Measurements from ENCODE around the gene MCEE. TPM values are rescaled to one million over a fixed set of nuclear protein-coding genes. Genes with fewer than 3 reads are reported as not detected.

MCEE gene
- total RNA-seq, 6 experiments from 2014 or later: 10.3 to 15.5 (median 14.4) TPM

DNA sequence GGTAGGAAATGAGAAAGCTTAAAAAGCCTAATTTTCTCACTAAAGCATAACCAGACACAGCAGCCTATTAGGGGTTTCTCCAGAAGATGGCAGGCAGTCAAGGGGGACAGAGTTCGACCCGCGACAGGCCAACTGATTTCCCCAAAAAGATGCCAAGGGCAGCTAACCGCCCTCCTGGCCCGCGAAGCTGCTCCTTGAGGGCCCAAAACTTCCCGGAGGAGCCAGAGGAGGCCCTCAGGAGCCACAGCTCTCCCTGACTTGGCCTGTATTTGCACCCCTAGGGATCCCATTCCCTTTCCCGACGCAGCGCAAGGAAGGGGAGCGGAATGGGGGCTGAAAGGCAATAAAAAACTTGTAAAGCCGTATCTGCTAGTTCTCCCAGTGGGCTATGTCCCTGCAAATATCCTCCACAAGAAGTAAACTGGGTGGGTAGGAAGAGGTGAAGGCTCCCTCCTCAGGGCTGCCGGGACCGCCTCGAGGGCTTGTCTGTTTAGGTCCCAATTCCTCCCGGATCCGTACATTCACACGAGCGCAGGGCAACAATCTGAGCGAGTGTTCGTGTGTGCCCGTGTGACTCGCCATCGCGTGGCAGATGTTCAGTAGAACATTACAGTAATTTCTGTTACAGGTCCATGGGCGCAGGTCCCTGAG is 62.3 kb downstream of the MCEE start:
- no peak for DNase-seq
- peaks cover 10% of the 10 kb centered on the region for H3K27me3 Mint-ChIP-seq (ENCODE audit: insufficient read depth)
- H3K9me3 Mint-ChIP-seq: no peaks in the 10 kb centered on the region
- H3K4me1 Mint-ChIP-seq (ENCODE audit: low read depth): peaks cover 45% of the 10 kb centered on the region
- TF ChIP-seq, protein P1, sequence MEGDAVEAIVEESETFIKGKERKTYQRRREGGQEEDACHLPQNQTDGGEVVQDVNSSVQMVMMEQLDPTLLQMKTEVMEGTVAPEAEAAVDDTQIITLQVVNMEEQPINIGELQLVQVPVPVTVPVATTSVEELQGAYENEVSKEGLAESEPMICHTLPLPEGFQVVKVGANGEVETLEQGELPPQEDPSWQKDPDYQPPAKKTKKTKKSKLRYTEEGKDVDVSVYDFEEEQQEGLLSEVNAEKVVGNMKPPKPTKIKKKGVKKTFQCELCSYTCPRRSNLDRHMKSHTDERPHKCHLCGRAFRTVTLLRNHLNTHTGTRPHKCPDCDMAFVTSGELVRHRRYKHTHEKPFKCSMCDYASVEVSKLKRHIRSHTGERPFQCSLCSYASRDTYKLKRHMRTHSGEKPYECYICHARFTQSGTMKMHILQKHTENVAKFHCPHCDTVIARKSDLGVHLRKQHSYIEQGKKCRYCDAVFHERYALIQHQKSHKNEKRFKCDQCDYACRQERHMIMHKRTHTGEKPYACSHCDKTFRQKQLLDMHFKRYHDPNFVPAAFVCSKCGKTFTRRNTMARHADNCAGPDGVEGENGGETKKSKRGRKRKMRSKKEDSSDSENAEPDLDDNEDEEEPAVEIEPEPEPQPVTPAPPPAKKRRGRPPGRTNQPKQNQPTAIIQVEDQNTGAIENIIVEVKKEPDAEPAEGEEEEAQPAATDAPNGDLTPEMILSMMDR (IDR thresholded peaks at IDR 0.05): peak; percentile 18; the same call in 1 of the 2 replicates
- peak overlapping the region; percentile 99 for H3K27ac Mint-ChIP-seq
- peaks cover 9% of the 10 kb centered on the region for H3K36me3 Mint-ChIP-seq (ENCODE audit: low read depth)
- peak overlapping the region; percentile 95 for H3K4me3 Mint-ChIP-seq

DNA sequence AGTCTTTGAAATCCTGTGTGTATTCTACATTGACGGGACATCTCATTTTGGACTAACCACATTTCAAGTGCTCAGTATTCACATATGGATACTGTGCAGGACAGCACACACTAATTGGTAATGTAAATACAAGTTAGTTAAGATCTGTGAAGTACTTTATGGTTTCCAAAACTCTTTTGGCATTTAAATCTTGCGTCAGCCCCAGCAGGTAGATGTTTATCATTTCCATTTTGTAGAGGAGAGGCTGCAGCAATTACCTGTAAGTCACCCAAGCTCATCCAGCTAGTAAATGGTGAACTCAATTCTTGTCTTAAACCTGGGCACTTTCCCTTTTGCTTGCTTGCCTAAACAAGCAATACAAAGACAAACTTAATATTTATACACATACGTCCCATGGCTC is 63.2 kb downstream of the MCEE start:
- peaks cover 41% of the 10 kb centered on the region for H3K4me1 Mint-ChIP-seq (ENCODE audit: low read depth)
- peaks cover 9% of the 10 kb centered on the region for H3K36me3 Mint-ChIP-seq (ENCODE audit: low read depth)
- TF ChIP-seq, protein P1 (IDR thresholded peaks at IDR 0.05): no peak
- peak overlapping the region; percentile 30; the same call in 1 of the 2 replicates for H3K4me3 Mint-ChIP-seq
- peaks cover 12% of the 10 kb centered on the region for H3K27me3 Mint-ChIP-seq (ENCODE audit: insufficient read depth)
- DNase-seq: no peak
- H3K27ac Mint-ChIP-seq: no peak overlapping the region
- no peaks in the 10 kb centered on the region for H3K9me3 Mint-ChIP-seq

DNA sequence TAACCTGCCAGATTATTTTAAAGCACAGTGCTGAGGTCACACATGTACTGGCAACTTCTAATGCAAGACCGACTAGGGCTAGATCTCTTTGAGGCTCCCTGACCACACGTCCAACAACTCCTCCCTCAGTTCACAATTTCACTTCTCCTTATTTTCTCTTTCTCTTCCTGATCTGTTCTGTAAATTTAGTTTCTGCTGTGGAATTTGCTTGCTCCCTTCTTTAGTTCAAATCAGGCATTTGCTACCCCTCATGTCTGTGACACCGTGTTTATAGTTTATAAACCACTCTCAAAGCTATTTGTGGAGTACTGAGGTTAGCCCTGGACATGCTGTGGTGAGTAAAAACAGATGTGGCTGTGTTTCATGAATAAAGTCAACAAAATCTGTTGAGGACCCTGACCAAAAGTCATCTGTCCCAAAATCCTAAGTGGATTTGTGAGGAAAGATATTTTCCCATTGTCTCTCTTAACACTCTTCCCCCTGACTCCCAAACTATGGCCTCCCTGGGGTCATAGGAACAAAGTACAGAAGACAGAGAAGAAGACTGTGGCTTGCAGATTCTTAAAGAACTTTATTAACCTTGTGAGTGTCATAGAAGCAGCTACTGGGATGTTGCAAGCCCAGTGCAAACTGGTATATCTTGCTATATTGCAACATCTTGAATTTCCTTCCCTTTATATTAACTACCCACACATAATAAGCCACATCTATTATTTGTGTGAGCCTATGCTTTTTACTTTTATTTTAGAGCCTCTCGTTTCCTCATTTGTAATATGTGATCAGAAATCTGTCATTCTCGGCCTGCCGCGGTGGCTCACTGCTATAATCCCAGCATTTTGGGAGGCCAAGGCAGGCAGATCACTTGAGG is 65.0 kb downstream of the MCEE start:
- H3K4me1 Mint-ChIP-seq (ENCODE audit: low read depth): peaks cover 29% of the 10 kb centered on the region
- DNase-seq: no peak
- no peaks in the 10 kb centered on the region for H3K9me3 Mint-ChIP-seq
- H3K36me3 Mint-ChIP-seq (ENCODE audit: low read depth): peaks cover 3% of the 10 kb centered on the region
- peaks cover 13% of the 10 kb centered on the region for H3K27me3 Mint-ChIP-seq (ENCODE audit: insufficient read depth)
- TF ChIP-seq, protein P1 (IDR thresholded peaks at IDR 0.05): no peak
- H3K27ac Mint-ChIP-seq: no peak overlapping the region
- H3K4me3 Mint-ChIP-seq: no peak overlapping the region

DNA sequence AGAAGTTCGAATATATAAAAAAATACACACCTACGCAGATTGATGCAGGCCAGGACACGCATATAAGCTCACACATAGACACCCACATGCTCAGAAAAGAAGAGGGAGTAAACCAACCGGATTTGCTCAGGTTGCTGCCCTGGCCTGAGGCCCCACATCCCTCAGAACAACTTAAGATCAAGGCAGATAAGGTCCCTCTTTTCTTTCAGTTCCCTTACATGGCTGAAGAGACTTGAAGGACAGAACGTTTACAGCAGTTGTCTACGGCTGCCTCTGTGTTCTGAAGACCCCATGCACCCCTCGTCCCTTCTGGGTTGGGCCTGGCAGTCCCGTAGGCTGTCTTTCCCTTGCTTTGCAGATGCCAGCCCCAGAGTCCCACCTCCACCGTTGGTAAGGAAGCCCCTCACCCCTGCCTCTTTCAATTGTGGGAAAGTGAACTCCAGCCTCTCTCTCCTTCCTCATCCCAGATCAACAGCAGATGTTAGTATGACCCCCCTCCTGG is 65.9 kb downstream of the MCEE start:
- Mint-ChIP-seq H3K27me3 (ENCODE audit: insufficient read depth) (peaks cover 18% of the 10 kb centered on the region), H3K4me3 (no peak overlapping the region), H3K4me1 (ENCODE audit: low read depth) (peaks cover 20% of the 10 kb centered on the region), H3K27ac (no peak overlapping the region), H3K9me3 (no peaks in the 10 kb centered on the region), H3K36me3 (ENCODE audit: low read depth) (no peaks in the 10 kb centered on the region)
- no peak for DNase-seq
- TF ChIP-seq, protein P1 (IDR thresholded peaks at IDR 0.05): no peak

DNA sequence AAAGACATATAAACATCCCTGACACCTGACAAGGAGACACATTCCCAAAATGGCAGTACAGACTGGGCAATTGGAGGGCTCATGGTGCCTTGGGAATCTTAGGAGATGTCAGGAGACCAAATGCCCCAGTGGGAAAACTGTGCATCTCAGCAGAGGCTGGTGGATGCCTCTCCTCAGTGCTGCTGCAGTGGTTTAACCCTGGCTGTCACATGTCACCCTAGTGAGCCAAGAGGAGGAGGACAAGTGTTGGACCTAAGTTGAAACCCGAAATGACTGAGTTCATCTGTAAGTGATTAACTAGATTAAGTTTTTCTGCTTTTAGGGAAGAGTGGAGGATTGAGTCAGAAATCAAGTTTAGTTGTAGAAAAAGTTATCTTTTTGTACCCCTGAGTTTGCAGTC is 66.8 kb downstream of the MCEE start:
- no peak for DNase-seq
- Mint-ChIP-seq H3K4me1 (ENCODE audit: low read depth) (peaks cover 19% of the 10 kb centered on the region), H3K27me3 (ENCODE audit: insufficient read depth) (peaks cover 18% of the 10 kb centered on the region), H3K36me3 (ENCODE audit: low read depth) (no peaks in the 10 kb centered on the region), H3K27ac (no peak overlapping the region), H3K4me3 (no peak overlapping the region), H3K9me3 (no peaks in the 10 kb centered on the region)
- TF ChIP-seq, protein P1 (IDR thresholded peaks at IDR 0.05): no peak
